Stomach (tissue), 9 donors: ENCODE measurements around the gene SORL1. TPM values are rescaled to one million over a fixed set of nuclear protein-coding genes. Genes with fewer than 3 reads are reported as not detected.

Source experiments
- DNase-seq, 2 donors: peaks; one replicate each; pipeline versions ENCODE4 v3.0.0 to v3.0.0-alpha.2; 2013 to 2019
- H3K27ac ChIP-seq, 5 donors: fragments of 200-600 bp in 4 of 5; sonication (generic) in 4 of 5; one replicate each; pipeline ENCODE4 v1.5.1; 2013 to 2019; ENCODE audit warnings: mild to moderate bottlenecking in 1 of 5, moderate library complexity in 1 of 5
- H3K27me3 ChIP-seq, 3 donors: fragments of 200-600 bp; sonication (generic); one replicate each; pipeline ENCODE4 v1.5.1; 2017 to 2019; ENCODE audit warnings: mixed run types in 1 of 3
- H3K36me3 ChIP-seq, 4 donors: fragments of 200-600 bp; sonication (generic); 1 replicate in 3 of 4; 2 replicates in 1 of 4; pipeline ENCODE4 v1.5.1; 2016 to 2019
- H3K4me1 ChIP-seq, 4 donors: fragments of 200-600 bp; sonication (generic); one replicate each; pipeline ENCODE4 v1.5.1; 2016 to 2019
- H3K4me3 ChIP-seq, 4 donors: fragments of 200-600 bp; sonication (generic) in 3 of 4; one replicate each; pipeline ENCODE4 v1.5.1; 2016 to 2019; ENCODE audit warnings: mild to moderate bottlenecking in 1 of 4
- H3K9me3 ChIP-seq, 4 donors: fragments of 200-600 bp; sonication (generic); one replicate each; pipeline ENCODE4 v1.5.1; 2016 to 2019
- CTCF ChIP-seq, 7 experiments: fragments of 450-650 bp in 4 of 7; fragments of 200-600 bp in 3 of 7; sonication (generic) in 3 of 7; IDR thresholded peaks; one replicate each; pipeline ENCODE4 v1.5.1; 2016 to 2019; ENCODE audit warnings: antibody characterized with exemption in 7 of 7, control low read depth in 2 of 7, mild to moderate bottlenecking in 1 of 7
- EP300 ChIP-seq: sonication (generic); formaldehyde crosslinking; IDR thresholded peaks from one replicate; pipeline ENCODE4 v1.6.1; 2017; ENCODE audit warnings: antibody characterized with exemption
- POLR2A ChIP-seq, 4 donors: fragments of 450-650 bp; IDR thresholded peaks; one replicate each; pipeline ENCODE4 v1.6.1; 2016; ENCODE audit warnings: antibody characterized with exemption in 4 of 4, control low read depth in 2 of 4, mild to moderate bottlenecking in 1 of 4, moderate library complexity in 1 of 4
- POLR2AphosphoS5 ChIP-seq, 3 donors: sonication (generic); formaldehyde crosslinking; IDR thresholded peaks; one replicate each; pipeline ENCODE4 v1.6.1; 2016; ENCODE audit warnings: antibody characterized with exemption in 3 of 3
- WGBS, 5 donors: extraction: QIAGEN DNeasy Blood & Tissue Kit in 3 of 5; methylation state at CpG; one replicate each; pipeline versions ENCODE4 v1.1.5 to v1.1.7; 2013 to 2018; 5-methylcytosine and 5-hydroxymethylcytosine counted together
- intact Hi-C: fragments of 100-400 bp; cut with DNase I; formaldehyde crosslinking; loops from one replicate; pipeline ENCODE4 v1.15.1; 2023; ENCODE audit warnings: low total_unique reads
- polyA plus RNA-seq, 3 donors: library from polyadenylated mRNA; stranded (reverse); fragments of 200-250 nt; gene quantifications; one replicate each; pipeline ENCODE4 v1.2.3, GENCODE V29; 2013
- total RNA-seq, 5 donors: library from RNA; depleted of rRNA; stranded (reverse); fragments of >200 nt; gene quantifications; one replicate each; pipeline versions ENCODE4 v1.1.0 to v1.2.3, GENCODE V29; 2014 to 2016
- donor health status: healthy with polysubstance abuse.
- donor health status: Bipolar disorder and iron deficiency.
- donor health status: healthy.

SORL1 gene
- total and polyA plus RNA-seq, 8 donors = 0.76 to 161 (median 18.2) TPM

DNA sequence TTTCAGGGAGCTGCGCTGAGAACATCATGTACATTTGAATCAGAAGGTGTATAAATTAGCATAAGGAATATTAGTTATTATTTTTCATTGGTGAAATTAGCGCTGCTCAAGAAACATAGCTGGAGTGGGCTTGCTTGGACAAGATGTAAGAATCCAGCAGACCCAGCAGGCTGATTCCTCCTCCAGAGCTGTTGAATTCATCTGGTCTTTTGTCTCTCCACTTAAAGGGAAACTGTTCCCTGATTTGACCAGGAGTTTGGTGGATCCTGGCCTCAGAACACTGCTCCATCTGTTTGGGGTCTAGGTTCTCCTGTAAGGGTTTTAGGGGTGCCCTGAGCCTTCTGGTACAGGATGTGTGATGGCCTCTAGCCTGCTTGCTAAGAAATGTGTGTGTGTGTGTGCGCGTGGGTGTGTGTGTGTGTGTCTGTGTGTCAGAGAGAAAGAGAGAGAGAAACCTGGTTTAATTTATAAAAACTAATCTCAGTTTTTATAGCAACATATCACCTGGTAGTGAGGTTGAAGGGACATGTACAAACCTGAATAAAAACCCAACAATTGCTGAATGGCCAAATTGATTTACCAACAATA, 8.3 kb upstream of the SORL1 start:
- H3K36me3 ChIP-seq = no peaks in the 10 kb centered on the region
- H3K9me3 ChIP-seq = no peaks in the 10 kb centered on the region
- H3K27ac ChIP-seq = no peak overlapping the region
- TF ChIP-seq POLR2AphosphoS5 (IDR thresholded peaks at IDR 0.05) (no peak), CTCF (IDR thresholded peaks at IDR 0.05) (no peak), POLR2A (IDR thresholded peaks at IDR 0.05) (no peak), EP300 (no peak)
- H3K4me1 ChIP-seq = peaks cover 0 to 10% (median 4%) of the 10 kb centered on the region in 4 donors
- WGBS, 5 donors = 87 to 98% (median 95%) methylated on average over 4 of the region's 4 CpGs
- no peak overlapping the region for H3K4me3 ChIP-seq
- intact Hi-C loops = no loop called here
- no peaks in the 10 kb centered on the region for H3K27me3 ChIP-seq
- DNase-seq = no peak

DNA sequence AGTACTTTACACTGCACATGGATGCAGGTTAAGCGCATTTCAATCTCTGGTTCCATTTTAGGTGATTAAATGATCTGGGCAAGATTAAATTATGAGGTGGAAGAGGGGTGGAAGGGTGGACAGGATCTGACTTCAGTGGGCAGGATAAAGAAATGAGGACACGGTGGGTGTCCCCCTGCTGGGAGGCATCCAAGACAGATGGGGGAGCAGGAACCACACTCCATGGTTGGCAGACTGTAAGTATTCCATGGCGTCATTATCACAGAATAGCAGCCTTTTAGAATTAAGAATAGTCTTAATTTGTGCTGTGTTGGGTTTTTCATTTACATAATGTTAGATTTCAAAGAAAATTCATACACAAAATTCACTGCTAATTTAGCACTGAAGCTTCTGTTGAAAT, 7.6 kb upstream of the SORL1 start:
- Histone ChIP-seq H3K36me3 (no peaks in the 10 kb centered on the region), H3K27ac (no peak overlapping the region), H3K27me3 (no peaks in the 10 kb centered on the region), H3K4me1 (peaks cover 0 to 10% (median 4%) of the 10 kb centered on the region in 4 donors), H3K9me3 (no peaks in the 10 kb centered on the region), H3K4me3 (no peak overlapping the region)
- TF ChIP-seq CTCF (IDR thresholded peaks at IDR 0.05) (no peak), EP300 (no peak), POLR2A (IDR thresholded peaks at IDR 0.05) (no peak), POLR2AphosphoS5 (IDR thresholded peaks at IDR 0.05) (no peak)
- intact Hi-C loops = no loop called here
- no peak for DNase-seq
- 76 to 90% (median 86%) methylated on average over 3 of the region's 3 CpGs for WGBS, 5 donors

DNA sequence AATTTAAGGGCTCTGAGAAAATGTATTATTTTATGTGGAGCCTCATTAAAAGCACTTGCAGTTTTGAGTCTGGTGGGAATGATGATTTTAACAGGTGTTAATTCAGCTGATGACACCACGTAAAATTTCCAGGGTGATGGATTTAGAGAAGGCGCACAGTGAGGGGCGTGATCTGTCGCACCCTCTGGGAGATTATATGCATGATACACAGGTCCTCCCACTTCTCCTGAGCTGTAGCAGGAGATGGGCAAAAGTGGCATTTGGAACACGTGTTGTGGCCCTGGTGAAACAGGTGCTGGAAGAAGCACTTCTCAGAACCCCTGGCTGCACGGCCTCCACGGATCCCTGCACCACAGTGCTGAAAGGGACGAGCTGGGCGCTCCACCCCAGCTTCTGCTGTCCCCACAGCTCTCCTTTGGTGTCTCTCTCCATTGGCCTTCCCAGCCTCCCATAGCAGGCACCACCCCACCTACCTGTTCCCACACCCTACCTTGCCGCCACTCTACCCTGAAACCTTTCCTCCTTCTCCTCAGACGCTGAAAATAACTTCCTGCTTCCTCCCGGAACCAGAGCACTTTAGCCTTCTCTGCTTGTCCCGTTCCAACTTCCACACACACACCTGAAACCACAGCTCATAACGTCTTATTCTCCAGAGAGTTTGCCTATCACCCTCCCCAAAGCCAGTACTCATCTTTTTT, 6.9 kb upstream of the SORL1 start:
- intact Hi-C loops = no loop called here
- no peak for DNase-seq
- Histone ChIP-seq H3K27ac (no peak overlapping the region), H3K27me3 (no peaks in the 10 kb centered on the region), H3K36me3 (no peaks in the 10 kb centered on the region), H3K9me3 (no peaks in the 10 kb centered on the region), H3K4me3 (no peak overlapping the region), H3K4me1 (peaks cover 0 to 17% (median 4%) of the 10 kb centered on the region in 4 donors)
- 66 to 75% (median 74%) methylated on average over 14 of the region's 14 CpGs for WGBS, 5 donors
- TF ChIP-seq EP300 = no peak
- no peak for TF ChIP-seq POLR2AphosphoS5 (IDR thresholded peaks at IDR 0.05)
- TF ChIP-seq CTCF (IDR thresholded peaks at IDR 0.05) = no peak
- no peak for TF ChIP-seq POLR2A (IDR thresholded peaks at IDR 0.05)

- DNase-seq = peak in 1 of 2 donors; percentile 47
These were observed 5.4 kb upstream of the SORL1 start for GRCh38 chr11:121446752-121447156.

More at GRCh38 chr11:121446752-121447156, 5.4 kb upstream of the SORL1 start:
- Histone ChIP-seq H3K4me3 (no peak overlapping the region), H3K9me3 (no peaks in the 10 kb centered on the region), H3K4me1 (peaks cover 0 to 32% (median 14%) of the 10 kb centered on the region in 4 donors), H3K27me3 (peaks cover 0 to 2% (median 0%) of the 10 kb centered on the region in 3 donors), H3K27ac (no peak overlapping the region), H3K36me3 (no peaks in the 10 kb centered on the region)
- WGBS, 5 donors = 53 to 75% (median 67%) methylated on average over 4 of the region's 4 CpGs
- intact Hi-C loops = no loop called here
- TF ChIP-seq CTCF (IDR thresholded peaks at IDR 0.05) (no peak), POLR2AphosphoS5 (IDR thresholded peaks at IDR 0.05) (no peak), POLR2A (IDR thresholded peaks at IDR 0.05) (no peak), EP300 (no peak)
